GM12873 (cell line): ENCODE results near the gene PARVA.

Experiments used
- TF ChIP-seq, protein P1 (sequence below): IDR thresholded peaks from 2 replicates; pipeline ENCODE4 v1.5.1; 2012; ENCODE audit warnings: low read depth, mild to moderate bottlenecking, moderate library complexity, low read length, control low read depth; ENCODE audit not compliant: insufficient read depth; ENCODE audit errors: missing control alignments

Gene PARVA

DNA sequence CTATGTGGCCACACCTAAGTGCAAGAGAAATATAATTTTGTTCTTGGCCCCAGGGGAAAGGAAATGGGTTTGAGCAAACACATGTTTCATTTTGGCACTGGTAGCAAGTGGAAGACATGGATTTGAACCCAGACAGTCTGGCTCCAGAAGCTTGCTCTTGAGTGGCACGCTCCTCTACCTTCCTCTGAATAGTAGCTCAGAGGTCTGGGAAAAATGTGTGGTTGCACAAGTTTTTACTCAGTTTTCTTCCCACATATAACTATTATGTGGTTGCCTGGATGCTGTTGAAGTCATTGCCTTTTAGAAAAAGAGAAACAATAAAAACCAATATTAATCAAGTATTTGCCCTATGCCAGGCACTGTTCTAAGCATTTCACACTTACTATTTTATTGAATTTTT, 16.3 kb downstream of the PARVA start:
- TF ChIP-seq, protein P1, sequence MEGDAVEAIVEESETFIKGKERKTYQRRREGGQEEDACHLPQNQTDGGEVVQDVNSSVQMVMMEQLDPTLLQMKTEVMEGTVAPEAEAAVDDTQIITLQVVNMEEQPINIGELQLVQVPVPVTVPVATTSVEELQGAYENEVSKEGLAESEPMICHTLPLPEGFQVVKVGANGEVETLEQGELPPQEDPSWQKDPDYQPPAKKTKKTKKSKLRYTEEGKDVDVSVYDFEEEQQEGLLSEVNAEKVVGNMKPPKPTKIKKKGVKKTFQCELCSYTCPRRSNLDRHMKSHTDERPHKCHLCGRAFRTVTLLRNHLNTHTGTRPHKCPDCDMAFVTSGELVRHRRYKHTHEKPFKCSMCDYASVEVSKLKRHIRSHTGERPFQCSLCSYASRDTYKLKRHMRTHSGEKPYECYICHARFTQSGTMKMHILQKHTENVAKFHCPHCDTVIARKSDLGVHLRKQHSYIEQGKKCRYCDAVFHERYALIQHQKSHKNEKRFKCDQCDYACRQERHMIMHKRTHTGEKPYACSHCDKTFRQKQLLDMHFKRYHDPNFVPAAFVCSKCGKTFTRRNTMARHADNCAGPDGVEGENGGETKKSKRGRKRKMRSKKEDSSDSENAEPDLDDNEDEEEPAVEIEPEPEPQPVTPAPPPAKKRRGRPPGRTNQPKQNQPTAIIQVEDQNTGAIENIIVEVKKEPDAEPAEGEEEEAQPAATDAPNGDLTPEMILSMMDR = no peak

DNA sequence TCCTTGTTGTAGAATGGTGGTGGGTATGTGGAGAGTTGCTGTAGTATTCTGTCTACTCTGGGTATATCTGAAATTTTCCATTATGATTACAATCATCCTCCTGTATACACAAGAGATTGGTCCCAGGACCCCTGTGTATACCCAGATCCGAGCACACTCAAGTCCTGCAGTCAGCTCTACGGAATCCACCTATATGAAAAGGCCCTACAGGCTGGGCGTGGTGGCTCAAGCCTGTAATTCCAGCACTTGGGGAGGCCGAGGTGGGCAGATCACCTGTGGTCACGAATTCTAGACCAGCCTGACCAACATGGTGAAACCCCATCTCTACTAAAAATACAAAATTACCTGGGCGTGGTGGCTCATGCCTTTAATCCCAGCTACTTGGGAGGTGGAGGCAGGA, 17.2 kb downstream of the PARVA start:
- TF ChIP-seq, protein P1 = no peak

- TF ChIP-seq, protein P1 = no peak
These were observed 18.0 kb downstream of the PARVA start for GRCh38 chr11:12395333-12395732.

- TF ChIP-seq, protein P1 = no peak
These were observed 20.6 kb downstream of the PARVA start for GRCh38 chr11:12397931-12398334.

DNA sequence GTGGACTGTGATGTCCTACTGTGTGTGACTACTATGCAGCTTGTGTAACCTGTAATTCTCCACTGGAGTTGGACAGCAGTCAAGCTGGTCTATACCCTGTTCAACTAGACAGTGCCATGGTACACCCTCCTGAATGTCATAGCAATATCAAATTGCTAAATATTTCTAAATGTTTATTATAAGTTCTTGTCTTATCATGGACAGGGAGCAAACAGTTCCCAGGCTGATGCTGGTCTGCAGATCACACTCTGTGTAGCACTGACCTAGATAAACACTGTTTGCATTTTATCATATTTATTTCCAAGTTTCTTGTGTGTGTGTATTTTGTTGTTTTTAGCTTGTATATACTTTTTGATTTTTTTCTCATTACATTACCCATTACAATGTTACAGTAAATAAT, 22.0 kb downstream of the PARVA start:
- TF ChIP-seq, protein P1 = no peak

DNA sequence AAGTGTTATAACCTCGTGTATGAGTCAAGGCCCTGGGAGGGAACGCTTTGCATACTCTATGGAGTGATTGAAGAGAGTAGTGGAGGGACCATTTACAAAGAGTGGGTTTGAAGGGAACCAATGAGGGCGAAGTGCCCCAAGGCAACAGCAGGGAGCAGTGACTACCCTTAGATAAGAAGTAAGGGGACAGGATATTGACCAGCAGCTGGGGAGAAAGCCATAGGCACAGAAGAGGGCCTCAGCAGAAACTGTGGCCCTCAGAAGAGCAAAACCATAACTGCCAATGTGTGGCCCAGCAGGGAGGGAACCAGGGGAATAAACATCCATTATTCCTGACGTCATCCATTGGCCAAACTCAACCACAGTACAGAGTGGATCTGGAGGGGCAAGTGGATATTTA, 24.7 kb downstream of the PARVA start:
- TF ChIP-seq, protein P1 = no peak

DNA sequence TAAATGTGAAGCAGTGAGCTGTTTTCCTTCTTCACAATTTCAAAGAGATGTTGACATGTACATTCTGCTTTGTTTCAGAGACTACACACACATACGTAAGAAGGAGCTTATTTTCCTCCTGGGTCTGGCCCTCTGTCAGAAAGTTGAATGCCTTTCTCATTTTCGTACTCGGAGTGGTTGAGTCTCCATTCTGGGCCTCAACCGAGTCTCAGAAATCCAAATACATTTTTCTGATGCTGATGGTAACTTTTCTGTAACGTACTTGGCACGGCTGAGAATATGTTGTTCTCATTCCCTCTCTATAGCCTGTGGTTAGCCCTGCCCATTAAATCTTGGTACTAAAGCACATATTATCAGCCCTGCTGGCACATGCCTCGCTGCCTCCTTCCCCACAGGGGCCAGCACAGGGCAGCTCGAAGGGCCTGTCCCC, 25.3 kb downstream of the PARVA start:
- TF ChIP-seq, protein P1 = no peak
